GM21367 (cell line): ENCODE measurements around the gene UPK3B.
"Not testable (repeated sequence)": the region's sequence is repeated elsewhere in the genome, so short reads cannot be mapped to it uniquely, and the experiment has no call there.

Experiments
- ATAC-seq: cut with Tn5 transposase; IDR thresholded peaks from one replicate; pipeline ENCODE4 v1.9.1; 2021; ENCODE audit not compliant: unreplicated experiment

UPK3B gene

GRCh38 chr7:76487969-76488368, 22.4 kb upstream of the UPK3B start:
- not testable (repeated sequence) for ATAC-seq

GRCh38 chr7:76492139-76492538, 18.2 kb upstream of the UPK3B start:
- ATAC-seq: not testable (repeated sequence)

GRCh38 chr7:76495717-76496116, 14.6 kb upstream of the UPK3B start:
- ATAC-seq: not testable (repeated sequence)

GRCh38 chr7:76497918-76498582, 12.3 kb upstream of the UPK3B start:
- ATAC-seq: not testable (repeated sequence)

GRCh38 chr7:76498583-76499200, 11.7 kb upstream of the UPK3B start:
- ATAC-seq: not testable (repeated sequence)

GRCh38 chr7:76499201-76499923, 11.0 kb upstream of the UPK3B start:
- not testable (repeated sequence) for ATAC-seq

GRCh38 chr7:76499924-76500241, 10.5 kb upstream of the UPK3B start:
- not testable (repeated sequence) for ATAC-seq

- not testable (repeated sequence) for ATAC-seq
Observed at GRCh38 chr7:76502224-76502623, 8.1 kb upstream of the UPK3B start.

GRCh38 chr7:76502836-76503235, 7.5 kb upstream of the UPK3B start:
- not testable (repeated sequence) for ATAC-seq

GRCh38 chr7:76503244-76503643, 7.1 kb upstream of the UPK3B start:
- not testable (repeated sequence) for ATAC-seq

- ATAC-seq: not testable (repeated sequence)
Observed at GRCh38 chr7:76504351-76505167, 5.8 kb upstream of the UPK3B start.

GRCh38 chr7:76505168-76506080, 4.9 kb upstream of the UPK3B start:
- no peak for ATAC-seq

GRCh38 chr7:76506081-76506440, 4.3 kb upstream of the UPK3B start:
- no peak for ATAC-seq

- ATAC-seq: not testable (repeated sequence)
Observed at GRCh38 chr7:76506643-76507042, 3.7 kb upstream of the UPK3B start.

- no peak for ATAC-seq
Observed at GRCh38 chr7:76507723-76508406, 2.5 kb upstream of the UPK3B start.

GRCh38 chr7:76511200-76511910, 1.0 kb downstream of the UPK3B start:
- not testable (repeated sequence) for ATAC-seq

- ATAC-seq: not testable (repeated sequence)
Observed at GRCh38 chr7:76511911-76512885, 1.8 kb downstream of the UPK3B start.
